ENCODE results near the gene PRCD. TPM values are rescaled to one million over a fixed set of nuclear protein-coding genes. Genes with fewer than 3 reads are reported as not detected.

PRCD gene
- total and polyA plus RNA-seq, 12 donors = 1.5 to 17.3 (median 2.6) TPM

DNA sequence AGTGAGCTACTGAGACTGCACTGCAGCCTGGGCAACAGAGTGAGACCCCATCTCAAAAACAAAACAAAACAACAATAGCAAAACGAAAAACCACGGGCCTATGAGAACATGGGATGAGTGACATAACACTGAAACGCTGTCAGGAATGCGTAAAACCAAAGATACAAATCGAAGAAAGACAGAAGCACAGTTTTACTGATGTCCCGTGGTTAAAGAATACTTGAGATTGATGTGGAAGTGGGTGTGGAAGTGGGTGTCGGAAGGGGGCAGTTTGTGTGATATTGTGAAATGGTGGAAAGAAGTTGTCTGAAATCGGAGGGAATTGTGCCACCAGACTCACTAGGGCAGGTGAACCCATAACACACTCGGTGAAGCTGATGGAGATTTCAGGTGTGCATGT lies 36.3 kb downstream of the PRCD start:
- no peak for DNase-seq
- H3K27me3 ChIP-seq = no peaks in the 10 kb centered on the region
- peaks cover 0 to 5% (median 0%) of the 10 kb centered on the region in 9 donors for H3K4me1 ChIP-seq
- intact Hi-C loops (cut with DNase I) = no loop called here
- H3K36me3 ChIP-seq = no peaks in the 10 kb centered on the region
- 89 to 93% methylated on average over 9 of the region's 9 CpGs for WGBS, 2 donors
- H3K4me3 ChIP-seq = no peak overlapping the region
- TF ChIP-seq, protein P1, sequence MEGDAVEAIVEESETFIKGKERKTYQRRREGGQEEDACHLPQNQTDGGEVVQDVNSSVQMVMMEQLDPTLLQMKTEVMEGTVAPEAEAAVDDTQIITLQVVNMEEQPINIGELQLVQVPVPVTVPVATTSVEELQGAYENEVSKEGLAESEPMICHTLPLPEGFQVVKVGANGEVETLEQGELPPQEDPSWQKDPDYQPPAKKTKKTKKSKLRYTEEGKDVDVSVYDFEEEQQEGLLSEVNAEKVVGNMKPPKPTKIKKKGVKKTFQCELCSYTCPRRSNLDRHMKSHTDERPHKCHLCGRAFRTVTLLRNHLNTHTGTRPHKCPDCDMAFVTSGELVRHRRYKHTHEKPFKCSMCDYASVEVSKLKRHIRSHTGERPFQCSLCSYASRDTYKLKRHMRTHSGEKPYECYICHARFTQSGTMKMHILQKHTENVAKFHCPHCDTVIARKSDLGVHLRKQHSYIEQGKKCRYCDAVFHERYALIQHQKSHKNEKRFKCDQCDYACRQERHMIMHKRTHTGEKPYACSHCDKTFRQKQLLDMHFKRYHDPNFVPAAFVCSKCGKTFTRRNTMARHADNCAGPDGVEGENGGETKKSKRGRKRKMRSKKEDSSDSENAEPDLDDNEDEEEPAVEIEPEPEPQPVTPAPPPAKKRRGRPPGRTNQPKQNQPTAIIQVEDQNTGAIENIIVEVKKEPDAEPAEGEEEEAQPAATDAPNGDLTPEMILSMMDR (IDR thresholded peaks at IDR 0.05) = no peak
- H3K27ac ChIP-seq = no peak overlapping the region
- ATAC-seq = no peak
- H3K9me3 ChIP-seq = no peaks in the 10 kb centered on the region

DNA sequence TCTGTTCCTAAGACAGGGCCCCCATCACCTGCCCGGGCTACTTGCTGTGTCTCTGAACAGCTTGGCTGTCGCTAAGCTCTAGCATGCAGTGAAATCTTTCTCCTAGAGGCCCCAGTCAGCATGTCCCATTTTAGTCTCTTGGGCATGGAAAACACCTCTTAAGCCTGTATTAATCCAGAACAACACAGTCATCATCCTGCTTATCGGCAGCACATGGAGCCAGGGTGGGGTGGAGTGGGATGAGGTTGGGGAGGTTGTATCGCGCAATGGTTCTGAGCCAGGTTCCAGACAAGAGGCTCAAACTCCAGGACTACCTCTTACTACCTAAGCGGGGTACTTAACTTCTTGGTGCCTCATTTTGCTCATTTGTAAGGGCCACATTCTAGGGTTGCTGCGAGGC lies 38.0 kb downstream of the PRCD start:
- Histone ChIP-seq H3K9me3 (no peaks in the 10 kb centered on the region), H3K4me3 (no peak overlapping the region), H3K4me1 (peaks cover 0 to 5% (median 0%) of the 10 kb centered on the region in 9 donors), H3K27me3 (no peaks in the 10 kb centered on the region), H3K27ac (no peak overlapping the region), H3K36me3 (no peaks in the 10 kb centered on the region)
- intact Hi-C loops (cut with DNase I) = no loop called here
- ATAC-seq = no peak
- WGBS, 2 donors = 94 to 99% methylated on average over 7 of the region's 7 CpGs
- no peak for DNase-seq
- TF ChIP-seq, protein P1 (IDR thresholded peaks at IDR 0.05) = no peak

DNA sequence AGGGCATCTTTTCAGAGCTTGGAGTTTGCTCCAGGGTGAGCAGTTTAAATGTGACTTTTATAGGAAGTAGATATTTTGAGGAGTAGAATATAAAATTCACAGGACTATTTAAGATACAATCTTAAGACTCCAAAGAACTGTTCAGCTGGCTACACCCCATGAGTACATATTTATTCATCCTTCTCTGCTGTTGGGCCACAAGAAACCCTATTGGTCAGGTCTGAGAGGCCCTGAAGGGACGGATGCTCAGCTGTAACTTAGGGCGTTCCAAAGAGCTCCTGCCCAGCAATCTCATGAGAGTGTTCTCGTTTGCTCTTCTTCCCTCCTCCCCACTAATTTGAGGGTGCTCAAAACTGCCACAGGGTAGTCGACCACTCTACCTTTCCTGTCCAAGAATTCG lies 38.5 kb downstream of the PRCD start:
- Histone ChIP-seq H3K9me3 (no peaks in the 10 kb centered on the region), H3K27ac (no peak overlapping the region), H3K27me3 (no peaks in the 10 kb centered on the region), H3K36me3 (no peaks in the 10 kb centered on the region), H3K4me1 (peaks cover 0 to 5% (median 0%) of the 10 kb centered on the region in 9 donors), H3K4me3 (no peak overlapping the region)
- WGBS, 2 donors = 81 to 88% methylated on average over 5 of the region's 5 CpGs
- ATAC-seq (no peak), DNase-seq (no peak)
- TF ChIP-seq, protein P1 (IDR thresholded peaks at IDR 0.05) = no peak
- intact Hi-C loops (cut with DNase I) = no loop called here

DNA sequence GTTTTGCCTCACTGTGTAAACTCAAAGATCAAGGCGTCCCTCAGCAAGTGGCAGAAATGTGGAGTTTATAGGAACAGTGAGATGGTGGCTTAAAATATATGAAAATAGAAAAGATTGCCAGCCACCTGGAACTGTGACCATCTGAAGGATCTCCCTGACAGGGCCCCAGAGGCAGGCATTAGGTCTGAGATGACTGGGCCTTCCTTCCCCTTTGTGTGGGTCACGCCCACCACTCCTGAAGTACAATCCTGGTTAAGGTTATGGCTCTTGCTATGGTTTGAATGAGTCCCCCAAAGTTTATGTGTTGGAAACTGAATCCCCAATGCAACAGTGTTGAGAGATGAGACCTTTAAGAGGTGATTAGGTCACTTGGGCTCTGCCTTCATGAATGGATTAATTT lies 39.4 kb downstream of the PRCD start:
- intact Hi-C loops (cut with DNase I) = no loop called here
- 93 to 100% methylated on average over 2 of the region's 2 CpGs for WGBS, 2 donors
- TF ChIP-seq, protein P1 (IDR thresholded peaks at IDR 0.05) = no peak
- peaks cover 0 to 5% (median 0%) of the 10 kb centered on the region in 9 donors for H3K4me1 ChIP-seq
- no peak overlapping the region for H3K27ac ChIP-seq
- DNase-seq (no peak), ATAC-seq (no peak)
- no peaks in the 10 kb centered on the region for H3K36me3 ChIP-seq
- H3K4me3 ChIP-seq = no peak overlapping the region
- H3K27me3 ChIP-seq = peaks cover 0 to 4% (median 0%) of the 10 kb centered on the region in 7 donors
- H3K9me3 ChIP-seq = no peaks in the 10 kb centered on the region
